KOPT-K1 (cell line): Measurements from ENCODE around the gene PKDCC.

Experiments used
- H3K27ac ChIP-seq: fragments of 200-600 bp; sonication (generic); 2 replicates; pipeline ENCODE4 v1.5.1; 2016; ENCODE audit warnings: antibody characterized with exemption, mild to moderate bottlenecking, low read depth, low read length; ENCODE audit not compliant: poor library complexity, severe bottlenecking
- H3K36me3 ChIP-seq: fragments of 200-600 bp; sonication (generic); 2 replicates; pipeline ENCODE4 v1.5.1; 2017; ENCODE audit warnings: antibody characterized with exemption, mild to moderate bottlenecking, low read length, moderate library complexity; ENCODE audit not compliant: insufficient read depth
- H3K9me3 ChIP-seq: fragments of 200-600 bp; sonication (generic); 2 replicates; pipeline ENCODE4 v1.5.1; 2017; ENCODE audit warnings: antibody characterized with exemption, low read length, mild to moderate bottlenecking; ENCODE audit not compliant: insufficient read depth, poor library complexity, severe bottlenecking

Gene PKDCC, protein sequence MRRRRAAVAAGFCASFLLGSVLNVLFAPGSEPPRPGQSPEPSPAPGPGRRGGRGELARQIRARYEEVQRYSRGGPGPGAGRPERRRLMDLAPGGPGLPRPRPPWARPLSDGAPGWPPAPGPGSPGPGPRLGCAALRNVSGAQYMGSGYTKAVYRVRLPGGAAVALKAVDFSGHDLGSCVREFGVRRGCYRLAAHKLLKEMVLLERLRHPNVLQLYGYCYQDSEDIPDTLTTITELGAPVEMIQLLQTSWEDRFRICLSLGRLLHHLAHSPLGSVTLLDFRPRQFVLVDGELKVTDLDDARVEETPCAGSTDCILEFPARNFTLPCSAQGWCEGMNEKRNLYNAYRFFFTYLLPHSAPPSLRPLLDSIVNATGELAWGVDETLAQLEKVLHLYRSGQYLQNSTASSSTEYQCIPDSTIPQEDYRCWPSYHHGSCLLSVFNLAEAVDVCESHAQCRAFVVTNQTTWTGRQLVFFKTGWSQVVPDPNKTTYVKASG

DNA sequence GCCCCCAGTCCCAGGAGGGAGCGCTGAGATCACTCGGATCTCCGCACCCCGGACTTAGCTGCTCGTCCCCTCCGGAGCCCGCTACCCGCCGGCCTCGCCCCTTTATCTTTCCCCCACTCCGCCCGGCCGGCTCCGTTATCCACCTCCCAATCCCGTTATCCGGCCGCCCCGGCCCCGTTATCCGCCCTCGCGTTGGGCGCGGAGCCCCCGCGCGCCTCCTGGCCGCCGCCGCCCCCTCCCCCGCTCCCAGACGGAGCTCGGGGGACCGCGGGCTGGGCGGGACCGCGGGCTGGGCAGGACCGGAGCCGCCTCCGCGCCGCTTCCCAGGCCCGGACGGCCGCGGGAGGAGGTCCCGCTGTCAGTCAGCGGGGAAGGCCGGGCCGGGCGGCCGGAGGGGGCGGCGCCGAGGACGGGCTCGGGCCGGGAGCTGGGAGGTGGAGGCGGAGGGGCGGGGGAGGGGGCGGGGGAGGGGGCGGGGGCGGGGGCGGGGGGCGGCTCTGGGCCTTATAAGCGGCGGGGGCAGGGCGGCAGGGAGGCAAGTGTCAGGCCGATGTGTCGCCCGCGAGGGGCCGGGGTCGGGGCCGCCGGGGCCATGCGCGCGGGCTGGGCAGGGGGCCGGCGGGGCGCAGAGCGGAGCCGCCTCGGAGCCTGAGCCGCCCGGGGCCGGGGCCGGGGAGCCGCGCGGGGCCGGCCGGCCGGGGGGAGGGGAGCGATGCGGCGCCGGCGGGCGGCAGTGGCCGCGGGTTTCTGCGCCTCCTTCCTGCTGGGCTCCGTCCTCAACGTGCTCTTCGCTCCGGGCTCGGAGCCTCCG, at the start of gene PKDCC:
TSS of gene PKDCC (plus strand) at position 534 of the 811 bp plus-strand sequence. CDS start at position 713, 179 bp downstream.
- no peaks in the 10 kb centered on the region for H3K9me3 ChIP-seq
- no peaks in the 10 kb centered on the region for H3K36me3 ChIP-seq
- no peak within 1 kb of the TSS for H3K27ac ChIP-seq

DNA sequence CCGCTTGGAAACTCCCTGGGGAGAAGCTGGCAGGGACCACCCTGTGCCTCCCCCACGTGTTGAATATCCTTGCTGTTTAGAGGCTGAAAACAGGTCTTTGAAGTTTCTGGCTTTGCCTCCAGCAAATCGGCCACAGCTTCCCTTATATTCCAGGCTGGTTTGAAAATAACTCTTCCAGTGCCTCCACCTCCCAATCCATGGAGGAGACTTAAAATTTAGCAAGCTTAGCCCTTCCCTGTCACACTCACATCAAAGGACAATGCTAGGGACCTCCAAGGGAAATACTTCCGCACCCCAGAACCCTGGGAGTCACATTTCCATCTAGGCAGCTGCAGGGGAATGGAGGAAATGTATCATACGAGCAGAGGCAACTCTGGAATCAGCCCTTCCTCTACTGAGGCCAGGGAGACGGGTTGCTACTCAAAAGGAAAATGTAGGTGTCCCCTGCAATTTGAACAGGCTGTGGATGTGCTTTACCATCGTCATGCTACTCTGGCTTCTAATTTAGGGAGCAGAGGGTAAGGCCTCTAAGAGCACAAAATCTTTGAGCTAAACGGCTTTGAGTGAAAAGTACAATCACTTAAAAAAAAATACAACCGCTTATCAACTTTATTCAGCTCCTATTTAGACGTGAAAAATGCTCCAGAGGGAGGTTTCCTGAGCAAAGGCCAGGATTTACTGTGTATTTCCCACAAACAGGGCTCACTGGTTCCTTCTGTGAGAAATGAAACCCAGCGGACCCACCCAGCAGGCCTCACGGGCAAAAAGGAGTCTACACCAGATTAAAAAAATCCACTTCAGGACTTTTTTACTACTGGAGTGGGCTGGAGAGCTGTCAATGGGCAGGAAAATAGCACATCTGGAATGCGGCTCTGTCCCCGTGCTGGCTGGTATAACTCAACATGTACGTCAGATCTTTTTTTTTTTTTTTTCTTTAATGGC, 49.4 kb upstream of the PKDCC start:
- H3K36me3 ChIP-seq, result no peaks in the 10 kb centered on the region
- peaks cover 8% of the 10 kb centered on the region for H3K9me3 ChIP-seq
- no peak overlapping the region for H3K27ac ChIP-seq

DNA sequence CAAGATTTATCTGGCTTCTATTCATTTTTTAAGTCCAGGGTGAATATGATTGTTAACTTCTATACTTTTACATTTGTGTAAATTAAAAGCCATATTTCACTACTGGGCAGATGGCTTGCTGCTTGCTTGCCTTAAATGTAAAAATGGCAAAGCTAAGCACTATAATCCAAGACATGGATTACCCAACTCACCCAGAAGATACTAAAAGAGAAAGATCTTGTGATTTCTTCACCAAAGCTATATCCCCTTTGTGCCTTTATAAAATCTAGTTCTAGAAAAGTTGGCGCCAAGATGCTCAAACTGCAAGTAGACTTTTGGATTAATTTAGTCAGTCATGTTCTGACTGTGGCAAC, 48.7 kb upstream of the PKDCC start:
- Histone ChIP-seq H3K36me3 (no peaks in the 10 kb centered on the region), H3K27ac (no peak overlapping the region), H3K9me3 (peaks cover 10% of the 10 kb centered on the region)

DNA sequence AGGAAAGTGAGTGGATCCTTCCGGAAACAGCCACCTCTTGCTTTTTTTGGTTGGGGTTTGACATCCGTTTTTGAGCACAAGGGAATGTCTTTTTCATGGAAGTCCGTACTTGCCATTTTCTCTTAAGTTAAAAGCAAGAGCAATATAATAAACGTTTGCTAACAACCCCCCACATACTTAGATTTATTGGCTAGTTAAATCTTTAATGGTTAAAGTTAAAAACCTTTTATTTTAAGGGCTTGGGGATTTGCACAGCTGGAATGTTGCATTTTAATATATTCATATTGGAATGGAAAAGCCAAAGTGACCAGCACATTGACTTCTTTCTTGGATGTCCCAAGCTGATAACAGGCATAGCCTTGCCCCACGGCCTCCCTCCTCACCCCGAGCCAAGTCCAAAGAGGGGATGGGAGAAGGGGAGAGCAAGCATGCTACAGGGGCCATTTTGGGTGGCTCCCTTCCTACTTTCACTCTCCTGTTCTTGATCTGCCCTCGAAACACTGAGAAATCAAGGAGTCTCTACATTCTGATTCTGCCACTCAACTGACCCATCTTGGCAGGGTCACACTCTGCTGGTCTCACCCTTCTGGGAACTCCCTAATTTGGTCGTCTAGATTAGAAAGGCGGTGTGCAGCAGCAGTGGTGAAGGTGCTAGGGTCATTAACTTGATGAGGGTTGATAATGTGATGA, 48.1 kb upstream of the PKDCC start:
- H3K27ac ChIP-seq, result no peak overlapping the region
- H3K9me3 ChIP-seq, result peaks cover 9% of the 10 kb centered on the region
- H3K36me3 ChIP-seq, result no peaks in the 10 kb centered on the region

DNA sequence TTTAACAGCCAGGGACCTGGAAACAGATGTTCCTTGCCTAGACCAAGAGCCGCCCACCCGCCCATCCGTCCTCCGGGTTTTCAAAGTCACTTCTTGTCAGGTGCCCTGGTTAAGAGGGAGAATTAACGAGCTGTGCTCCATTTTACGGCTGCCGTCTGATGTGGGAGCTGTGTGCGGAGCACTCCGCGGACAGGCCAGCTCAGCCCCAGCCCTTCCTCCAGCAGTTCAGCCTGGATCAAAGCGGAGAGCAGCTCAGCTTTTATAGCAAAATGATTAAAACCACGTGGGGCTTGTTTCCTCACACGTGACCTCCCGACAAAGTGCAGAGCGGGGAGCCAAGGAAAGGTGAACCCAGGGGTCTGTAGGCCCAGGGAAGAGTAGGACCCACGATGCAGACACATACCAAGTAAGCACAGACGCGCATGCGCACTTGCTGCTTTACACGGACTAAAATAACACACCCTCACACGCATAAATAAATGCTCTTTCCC, 46.1 kb upstream of the PKDCC start:
- H3K27ac ChIP-seq, result no peak overlapping the region
- no peaks in the 10 kb centered on the region for H3K36me3 ChIP-seq
- peaks cover 6% of the 10 kb centered on the region for H3K9me3 ChIP-seq

DNA sequence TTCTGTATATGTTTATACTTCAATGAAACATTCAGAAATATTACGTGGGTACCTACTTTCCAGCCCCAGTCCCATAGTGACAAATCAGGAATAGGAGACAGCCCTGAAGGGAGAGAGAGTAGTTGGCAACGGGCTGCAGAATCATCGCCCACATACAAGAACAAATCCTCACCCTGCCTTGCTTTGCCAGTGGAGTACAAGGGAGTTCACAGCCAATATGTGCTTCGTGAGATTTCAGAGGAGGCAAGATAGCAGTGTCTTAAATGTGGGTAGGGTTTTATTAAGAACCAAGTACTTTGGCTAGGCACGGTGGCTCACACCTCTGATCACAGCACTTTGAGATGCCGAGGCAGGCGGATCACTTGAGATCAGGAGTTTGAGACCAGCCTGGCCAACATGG, 40.3 kb upstream of the PKDCC start:
- Histone ChIP-seq H3K9me3 (peaks cover 6% of the 10 kb centered on the region), H3K36me3 (no peaks in the 10 kb centered on the region), H3K27ac (no peak overlapping the region)

DNA sequence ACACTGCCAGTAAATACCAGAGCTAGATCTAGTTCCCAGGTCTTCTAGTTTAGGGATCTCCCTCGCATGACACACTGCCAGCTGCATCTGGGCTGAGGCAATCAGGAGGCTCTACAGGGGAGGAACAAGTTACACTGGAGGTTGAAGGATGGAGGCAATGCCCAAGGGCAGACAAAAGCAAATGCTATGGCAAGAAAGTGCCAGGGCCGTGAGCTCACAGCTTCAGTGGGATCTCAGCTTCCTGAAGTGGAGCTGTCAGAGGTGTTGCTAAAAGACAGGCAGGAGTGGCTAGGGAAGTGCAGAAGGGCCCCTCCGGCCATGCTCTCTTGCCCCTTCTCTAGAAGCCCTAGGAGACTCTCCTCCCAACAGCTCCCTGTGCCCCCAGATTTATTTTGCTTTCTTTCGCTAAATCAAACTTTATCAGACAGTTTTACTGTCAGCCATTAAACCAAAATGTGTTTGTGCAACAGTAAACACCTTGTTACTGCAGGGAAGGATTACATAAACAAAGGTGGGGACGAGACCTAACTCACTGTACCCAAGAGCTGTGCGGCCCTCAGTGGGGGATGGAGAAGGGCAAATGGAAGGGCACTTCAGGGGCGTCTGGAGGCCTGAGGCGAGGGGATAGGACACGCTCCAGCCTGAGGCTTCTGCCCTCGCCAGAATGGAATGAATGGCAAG, 39.4 kb upstream of the PKDCC start:
- H3K27ac ChIP-seq, result no peak overlapping the region
- H3K9me3 ChIP-seq, result peaks cover 6% of the 10 kb centered on the region
- H3K36me3 ChIP-seq, result no peaks in the 10 kb centered on the region

DNA sequence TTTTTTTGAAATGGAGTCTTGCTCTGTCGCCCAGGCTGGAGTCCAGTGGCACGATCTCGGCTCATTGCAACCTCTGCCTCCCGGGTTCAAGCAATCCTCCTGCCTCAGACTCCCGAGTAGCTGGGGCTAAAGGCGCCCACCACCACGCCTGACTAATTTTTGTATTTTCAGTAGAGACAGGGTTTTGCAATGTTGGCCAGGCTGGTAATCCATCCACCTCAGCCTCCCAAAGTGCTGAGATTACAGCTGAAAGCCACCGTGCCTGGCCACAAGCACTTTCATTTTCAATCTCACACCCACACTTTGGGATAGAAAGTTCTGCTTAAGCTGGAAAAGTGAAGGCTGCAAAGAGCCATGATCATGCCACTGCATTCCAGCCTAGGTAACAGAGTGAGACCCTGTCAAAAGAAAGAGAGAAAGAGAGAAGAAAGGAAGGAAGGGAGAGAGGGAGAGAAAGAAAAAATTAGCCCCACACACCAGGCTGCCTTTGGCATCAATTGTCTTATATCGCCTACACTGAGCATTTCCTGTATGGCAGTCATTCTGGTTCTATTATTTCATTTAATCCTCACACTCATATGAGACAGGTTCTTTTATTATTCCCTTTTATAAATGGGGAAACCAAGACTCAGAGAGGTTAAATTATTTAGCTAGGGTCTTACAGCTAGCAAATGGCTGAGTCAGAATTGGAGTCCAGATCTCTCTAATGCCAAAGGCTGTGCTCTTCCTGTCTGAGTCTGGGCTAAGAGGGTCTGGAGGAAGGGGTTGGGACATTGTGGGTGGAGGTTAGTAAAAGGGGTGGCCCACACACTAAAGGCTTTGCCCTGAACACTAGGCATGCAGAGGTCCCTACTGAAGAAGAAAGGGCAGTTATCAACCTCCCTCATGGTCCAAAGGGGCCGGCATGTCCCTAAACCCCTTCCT, 37.9 kb upstream of the PKDCC start:
- no peaks in the 10 kb centered on the region for H3K9me3 ChIP-seq
- no peak overlapping the region for H3K27ac ChIP-seq
- no peaks in the 10 kb centered on the region for H3K36me3 ChIP-seq

DNA sequence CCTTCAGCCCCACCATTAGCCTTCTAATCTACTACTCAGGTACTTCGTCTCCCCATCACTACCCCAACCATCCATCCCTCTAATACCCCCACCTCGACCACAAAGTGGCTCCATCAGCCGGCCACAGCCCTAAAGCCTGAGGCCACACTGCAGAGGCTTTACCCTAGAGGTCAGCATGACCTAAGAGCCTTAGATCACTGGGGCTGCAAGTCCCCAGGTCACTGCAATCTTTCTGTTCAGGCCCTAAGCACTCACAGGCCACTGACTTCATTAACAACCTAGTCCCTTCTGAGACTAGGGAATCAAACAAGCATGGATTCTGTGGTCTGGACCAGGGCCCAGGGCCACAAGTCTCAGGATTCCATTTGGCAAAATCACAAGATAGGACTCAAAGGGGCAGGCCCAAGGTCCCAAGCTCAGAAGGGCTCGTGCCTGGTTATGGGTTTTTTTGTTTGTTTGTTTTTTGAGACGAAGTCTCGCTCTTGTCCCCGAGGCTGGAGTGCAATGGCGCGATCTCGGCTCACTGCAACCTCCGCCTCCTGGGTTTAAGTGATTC, 37.0 kb upstream of the PKDCC start:
- H3K36me3 ChIP-seq, result no peaks in the 10 kb centered on the region
- no peaks in the 10 kb centered on the region for H3K9me3 ChIP-seq
- H3K27ac ChIP-seq, result no peak overlapping the region

DNA sequence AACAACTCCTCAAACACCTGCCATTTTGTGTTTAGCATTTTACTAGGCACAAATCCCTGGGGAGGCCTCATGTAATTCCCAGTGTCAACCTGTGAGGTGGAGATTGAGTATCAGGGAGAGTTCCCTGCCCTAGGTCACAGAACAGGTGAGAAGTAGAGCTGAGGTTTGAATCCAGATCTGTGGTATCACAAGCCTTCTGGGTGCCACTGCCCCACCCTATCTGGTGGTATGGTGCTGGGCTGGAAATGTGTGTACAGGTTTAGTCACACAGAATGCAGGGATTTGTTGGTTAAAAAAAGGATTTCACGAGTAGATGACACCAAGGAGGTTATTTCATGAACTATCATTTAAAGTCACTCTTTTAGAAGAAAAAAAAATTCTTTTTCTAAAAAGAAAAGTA, 35.7 kb upstream of the PKDCC start:
- Histone ChIP-seq H3K9me3 (no peaks in the 10 kb centered on the region), H3K36me3 (no peaks in the 10 kb centered on the region), H3K27ac (no peak overlapping the region)

DNA sequence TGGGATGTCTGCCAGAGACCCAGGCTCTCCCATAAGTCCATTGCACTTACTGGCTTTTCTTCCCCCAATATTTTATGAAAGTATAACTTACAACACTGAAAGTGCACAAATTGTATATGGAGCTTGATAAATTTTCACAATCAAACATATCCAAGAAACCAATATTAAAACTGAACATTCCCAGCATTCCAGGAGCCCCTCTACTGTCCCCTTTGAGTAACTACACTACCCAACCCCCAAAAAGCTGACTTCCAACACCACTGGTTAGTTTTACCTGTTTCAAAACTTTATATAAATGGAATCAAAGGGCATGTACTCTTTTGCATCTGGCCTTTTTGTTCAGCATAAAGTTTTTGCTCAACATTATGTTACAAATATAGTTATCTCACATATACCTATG, 35.2 kb upstream of the PKDCC start:
- no peaks in the 10 kb centered on the region for H3K36me3 ChIP-seq
- H3K9me3 ChIP-seq, result no peaks in the 10 kb centered on the region
- no peak overlapping the region for H3K27ac ChIP-seq

DNA sequence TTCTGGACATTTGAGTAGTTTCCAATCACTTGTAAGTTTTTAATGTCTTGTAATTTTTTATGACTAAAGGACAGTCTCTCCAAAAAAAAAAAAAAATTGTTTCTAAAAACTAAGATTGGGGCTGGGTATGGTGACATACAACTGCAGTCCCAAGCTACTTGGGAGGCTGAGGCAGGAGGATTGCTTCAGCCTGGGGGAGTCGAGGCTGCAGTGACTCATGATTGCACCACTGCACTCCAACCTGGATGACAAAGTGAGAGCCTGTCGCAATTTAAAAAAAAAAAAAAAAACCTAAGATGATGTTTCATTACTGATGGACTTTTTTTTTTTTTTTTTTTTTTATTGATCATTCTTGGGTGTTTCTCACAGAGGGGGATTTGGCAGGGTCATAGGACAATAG, 34.4 kb upstream of the PKDCC start:
- H3K9me3 ChIP-seq, result no peaks in the 10 kb centered on the region
- no peaks in the 10 kb centered on the region for H3K36me3 ChIP-seq
- H3K27ac ChIP-seq, result no peak overlapping the region

DNA sequence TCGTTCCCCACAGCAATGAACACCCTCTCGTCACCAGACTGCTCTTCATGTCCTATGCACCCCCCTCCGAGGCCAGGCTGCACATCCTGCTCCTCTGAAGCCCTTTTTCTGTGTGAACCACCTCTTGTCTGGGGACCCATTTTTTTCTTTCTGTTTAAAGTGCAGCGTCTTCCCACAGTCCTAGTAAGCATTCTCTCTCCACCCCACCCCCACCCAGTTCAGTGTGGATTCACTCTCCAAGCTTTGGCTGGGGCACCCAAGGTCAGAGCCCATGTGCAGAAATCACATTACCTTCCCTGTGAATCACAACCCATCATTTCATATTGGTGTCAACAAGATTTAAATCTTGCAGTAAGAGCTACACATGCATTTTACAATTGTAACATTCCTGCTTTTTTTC, 26.4 kb upstream of the PKDCC start:
- Histone ChIP-seq H3K9me3 (peaks cover 3% of the 10 kb centered on the region), H3K27ac (no peak overlapping the region), H3K36me3 (no peaks in the 10 kb centered on the region)
